Liver (tissue), 9 donors: ENCODE results near the gene EGFR. TPM values are rescaled to one million over a fixed set of nuclear protein-coding genes. Genes with fewer than 3 reads are reported as not detected.

Experiments
- DNase-seq: peaks from one replicate; pipeline ENCODE4 v3.0.0-alpha.2; 2017; ENCODE audit warnings: low spot score
- H3K27ac ChIP-seq, 2 donors: one replicate each; pipeline ENCODE4 v1.7.0; 2013; ENCODE audit warnings: inconsistent platforms in 2 of 2, low read length in 2 of 2, control low read depth in 1 of 2, low read depth in 1 of 2, mild to moderate bottlenecking in 1 of 2
- H3K27me3 ChIP-seq, 4 donors: one replicate each; pipeline versions ENCODE4 v1.6.1 to v1.7.0; 2013; ENCODE audit warnings: low read length in 3 of 4, inconsistent platforms in 1 of 4, mild to moderate bottlenecking in 1 of 4, moderate library complexity in 1 of 4; ENCODE audit not compliant: control insufficient read depth in 4 of 4, insufficient read depth in 4 of 4
- H3K36me3 ChIP-seq, 4 donors: one replicate each; pipeline versions ENCODE4 v1.6.1 to v1.7.0; 2013; ENCODE audit warnings: low read length in 3 of 4, mild to moderate bottlenecking in 3 of 4, low read depth in 1 of 4, moderate library complexity in 1 of 4; ENCODE audit not compliant: control insufficient read depth in 4 of 4, insufficient read depth in 3 of 4
- H3K4me1 ChIP-seq, 4 donors: one replicate each; pipeline versions ENCODE4 v1.6.1 to v1.7.0; 2013; ENCODE audit warnings: low read length in 3 of 4, mild to moderate bottlenecking in 3 of 4, moderate library complexity in 1 of 4; ENCODE audit not compliant: control insufficient read depth in 4 of 4, insufficient read depth in 4 of 4
- H3K4me3 ChIP-seq, 3 donors: one replicate each; pipeline versions ENCODE4 v1.6.1 to v1.7.0; 2013; ENCODE audit warnings: low read length in 3 of 3, control low read depth in 1 of 3, low read depth in 1 of 3, mild to moderate bottlenecking in 1 of 3
- H3K9ac ChIP-seq, 2 donors: one replicate each; pipeline ENCODE4 v1.7.0; 2013; ENCODE audit warnings: low read length in 2 of 2, mild to moderate bottlenecking in 2 of 2, moderate library complexity in 2 of 2, control low read depth in 1 of 2, low read depth in 1 of 2
- H3K9me3 ChIP-seq, 4 donors: one replicate each; pipeline versions ENCODE4 v1.6.1 to v1.7.0; 2013; ENCODE audit warnings: low read length in 3 of 4; ENCODE audit not compliant: control insufficient read depth in 4 of 4
- ATF3 ChIP-seq: IDR thresholded peaks from 2 replicates; pipeline ENCODE4 v1.6.1; 2016; ENCODE audit warnings: antibody characterized with exemption
- CTCF ChIP-seq: fragments of 150-350 bp; IDR thresholded peaks from 2 replicates; pipeline ENCODE4 v1.5.1; 2017; ENCODE audit warnings: improper control_type of control experiment, low read depth, low read length; ENCODE audit not compliant: missing input control
- EGR1 ChIP-seq, 2 donors: IDR thresholded peaks; 2 replicates each; pipeline ENCODE4 v1.6.1; 2016 to 2018; ENCODE audit warnings: antibody characterized with exemption in 2 of 2, low read depth in 2 of 2
- FOXA1 ChIP-seq: IDR thresholded peaks from 2 replicates; pipeline ENCODE4 v1.6.1; 2016; ENCODE audit warnings: antibody characterized with exemption
- GABPA ChIP-seq, 2 donors: IDR thresholded peaks in 1 of 2; conservative IDR thresholded peaks in 1 of 2; 2 replicates each; pipeline ENCODE4 v1.6.1; 2016; ENCODE audit warnings: antibody characterized with exemption in 2 of 2, mild to moderate bottlenecking in 1 of 2, moderate library complexity in 1 of 2
- HNF4G ChIP-seq: IDR thresholded peaks from 2 replicates; pipeline ENCODE4 v1.6.1; 2016; ENCODE audit warnings: antibody characterized with exemption
- JUND ChIP-seq, 2 donors: IDR thresholded peaks; 2 replicates each; pipeline ENCODE4 v1.6.1; 2016; ENCODE audit warnings: antibody characterized with exemption in 2 of 2
- MAX ChIP-seq: IDR thresholded peaks from 2 replicates; pipeline ENCODE4 v1.6.1; 2016; ENCODE audit warnings: antibody characterized with exemption
- NR2F2 ChIP-seq: IDR thresholded peaks from 2 replicates; pipeline ENCODE4 v1.6.1; 2016; ENCODE audit warnings: antibody characterized with exemption
- RAD21 ChIP-seq, 2 donors: IDR thresholded peaks; 2 replicates each; pipeline ENCODE4 v1.6.1; 2016; ENCODE audit warnings: antibody characterized with exemption in 2 of 2, mild to moderate bottlenecking in 2 of 2
- REST ChIP-seq: IDR thresholded peaks from 2 replicates; pipeline ENCODE4 v1.6.1; 2016; ENCODE audit warnings: antibody characterized with exemption, mild to moderate bottlenecking
- RXRA ChIP-seq, 2 donors: IDR thresholded peaks; 2 replicates each; pipeline ENCODE4 v1.6.1; 2017 to 2018; ENCODE audit warnings: antibody characterized with exemption in 2 of 2, mild to moderate bottlenecking in 1 of 2
- SP1 ChIP-seq: IDR thresholded peaks from 2 replicates; pipeline ENCODE4 v1.6.1; 2018; ENCODE audit warnings: antibody characterized with exemption, mild to moderate bottlenecking
- TAF1 ChIP-seq: conservative IDR thresholded peaks from 2 replicates; pipeline ENCODE4 v1.6.1; 2016; ENCODE audit warnings: antibody characterized with exemption, mild to moderate bottlenecking
- YY1 ChIP-seq: IDR thresholded peaks from 2 replicates; pipeline ENCODE4 v1.6.1; 2016; ENCODE audit warnings: antibody characterized with exemption, mild to moderate bottlenecking
- ZBTB33 ChIP-seq: IDR thresholded peaks from 2 replicates; pipeline ENCODE4 v1.6.1; 2016; ENCODE audit warnings: antibody characterized with exemption
- WGBS: extraction: QIAGEN DNeasy Blood & Tissue Kit; methylation state at CpG from one replicate; pipeline ENCODE4 v1.1.7; 2013; 5-methylcytosine and 5-hydroxymethylcytosine counted together
- polyA plus RNA-seq, 2 donors: library from polyadenylated mRNA; stranded (reverse) in 1 of 2; unstranded in 1 of 2; fragments of 200-250 nt in 1 of 2; fragments of >200 nt in 1 of 2; fragmentation: Nextera tagmentation in 1 of 2; extraction: Ambion mirVana in 1 of 2; gene quantifications; one replicate each; pipeline versions ENCODE4 v1.2.1 to v1.2.3, GENCODE V29; 2013 to 2015
- total RNA-seq, 2 donors: library from RNA; depleted of rRNA; stranded (reverse); fragments of >200 nt; gene quantifications; one replicate each; pipeline ENCODE4 v1.2.3, GENCODE V29; 2014
- donor health status: healthy.
- donor health status: healthy.
- donor health status: healthy.
- donor health status: healthy.
- donor health status: healthy.

EGFR gene
- total and polyA plus RNA-seq, 4 donors, result 22.6 to 37.0 (median 27.7) TPM

- Histone ChIP-seq H3K9me3 (no peaks in the 10 kb centered on the region), H3K4me1 (peaks cover 0 to 3% (median 0%) of the 10 kb centered on the region in 4 donors), H3K4me3 (no peak overlapping the region), H3K27me3 (no peaks in the 10 kb centered on the region), H3K36me3 (no peaks in the 10 kb centered on the region), H3K27ac (no peak overlapping the region), H3K9ac (no peak overlapping the region)
- TF ChIP-seq FOXA1 (no peak), RAD21 (IDR thresholded peaks at IDR 0.05) (no peak), HNF4G (no peak), REST (no peak), RXRA (IDR thresholded peaks at IDR 0.05) (no peak), CTCF (no peak)
- no peak for DNase-seq
- 78% methylated on average over 15 of the region's 15 CpGs for WGBS
Measured at GRCh38 chr7:55237156-55237893, 218.5 kb downstream of the EGFR start.

GRCh38 chr7:55239406-55239805 lies 220.6 kb downstream of the EGFR start:
- no peaks in the 10 kb centered on the region for H3K27me3 ChIP-seq
- peaks cover 0 to 3% (median 0%) of the 10 kb centered on the region in 4 donors for H3K4me1 ChIP-seq
- no peaks in the 10 kb centered on the region for H3K36me3 ChIP-seq
- WGBS, result 72% methylated on average over 3 of the region's 3 CpGs
- no peak overlapping the region for H3K9ac ChIP-seq
- DNase-seq, result no peak
- H3K9me3 ChIP-seq, result no peaks in the 10 kb centered on the region
- no peak for TF ChIP-seq RXRA (IDR thresholded peaks at IDR 0.05)
- TF ChIP-seq TAF1, result no peak
- no peak for TF ChIP-seq REST
- no peak for TF ChIP-seq JUND (IDR thresholded peaks at IDR 0.05)
- TF ChIP-seq ZBTB33, result no peak
- TF ChIP-seq SP1, result no peak
- no peak for TF ChIP-seq NR2F2
- TF ChIP-seq GABPA (IDR thresholded peaks at IDR 0.05 in 1 of 2, conservative IDR thresholded peaks at IDR 0.05 in 1 of 2), result no peak
- TF ChIP-seq ATF3, result no peak
- TF ChIP-seq YY1, result no peak
- TF ChIP-seq HNF4G, result no peak
- no peak for TF ChIP-seq EGR1 (IDR thresholded peaks at IDR 0.05; ENCODE audit: low read depth in 2 of 2)
- TF ChIP-seq MAX, result no peak
- no peak overlapping the region for H3K27ac ChIP-seq
- no peak overlapping the region for H3K4me3 ChIP-seq
